Cardiac muscle cell (in vitro differentiated cells and primary cell): Measurements from ENCODE around the gene EHD4. TPM values are rescaled to one million over a fixed set of nuclear protein-coding genes. Genes with fewer than 3 reads are reported as not detected.

Source experiments
- DNase-seq, 2 donors: peaks; one replicate each; pipeline versions ENCODE4 v3.0.0 to v3.0.0-alpha.2; 2010 to 2017; ENCODE audit warnings: low read depth in 1 of 2, low spot score in 1 of 2
- H3K27ac ChIP-seq: fragments of 200-600 bp; sonication (generic); 2 replicates; pipeline ENCODE4 v1.5.1; 2016
- H3K27me3 ChIP-seq: fragments of 200-600 bp; sonication (generic); 2 replicates; pipeline ENCODE4 v1.6.0; 2016; ENCODE audit warnings: control low read depth
- H3K36me3 ChIP-seq: fragments of 200-600 bp; sonication (generic); 2 replicates; pipeline ENCODE4 v1.5.1; 2016; ENCODE audit warnings: control low read depth
- H3K4me1 ChIP-seq: fragments of 200-600 bp; sonication (generic); 2 replicates; pipeline ENCODE4 v1.8.1; 2017; ENCODE audit warnings: low read depth, mild to moderate bottlenecking, mixed run types
- H3K4me3 ChIP-seq: fragments of 200-600 bp; sonication (generic); 2 replicates; pipeline ENCODE4 v1.5.1; 2016; ENCODE audit warnings: mild to moderate bottlenecking
- H3K9me3 ChIP-seq: fragments of 200-600 bp; sonication (generic); 2 replicates; pipeline ENCODE4 v1.5.1; 2017; ENCODE audit warnings: low read depth, mild to moderate bottlenecking, control low read depth
- polyA plus RNA-seq: library from polyadenylated mRNA; unstranded; fragments of >200 nt; fragmentation: Nextera tagmentation; extraction: Ambion mirVana; gene quantifications from 2 replicates; pipeline ENCODE4 v1.2.1, GENCODE V29; 2016
- total RNA-seq: library from RNA; depleted of rRNA; stranded (reverse); fragments of >200 nt; gene quantifications from 2 replicates; pipeline ENCODE4 v1.2.3, GENCODE V29; 2016
- TF ChIP-seq, protein P1 (sequence below): IDR thresholded peaks from 2 replicates; pipeline ENCODE4 v1.5.1; 2012; ENCODE audit warnings: low read depth, mild to moderate bottlenecking, low read length

The EHD4 gene
- total and polyA plus RNA-seq, 2 experiments from 2014 or later, result 47.4 to 56.4 TPM

GRCh38 chr15:41945731-41946130 lies 26.6 kb downstream of the EHD4 start:
- Histone ChIP-seq H3K27me3 (no peaks in the 10 kb centered on the region), H3K4me1 (peaks cover 30% of the 10 kb centered on the region), H3K4me3 (no peak overlapping the region), H3K9me3 (no peaks in the 10 kb centered on the region), H3K36me3 (peaks cover 7% of the 10 kb centered on the region), H3K27ac (peak overlapping the region; percentile 75)
- TF ChIP-seq, protein P1, sequence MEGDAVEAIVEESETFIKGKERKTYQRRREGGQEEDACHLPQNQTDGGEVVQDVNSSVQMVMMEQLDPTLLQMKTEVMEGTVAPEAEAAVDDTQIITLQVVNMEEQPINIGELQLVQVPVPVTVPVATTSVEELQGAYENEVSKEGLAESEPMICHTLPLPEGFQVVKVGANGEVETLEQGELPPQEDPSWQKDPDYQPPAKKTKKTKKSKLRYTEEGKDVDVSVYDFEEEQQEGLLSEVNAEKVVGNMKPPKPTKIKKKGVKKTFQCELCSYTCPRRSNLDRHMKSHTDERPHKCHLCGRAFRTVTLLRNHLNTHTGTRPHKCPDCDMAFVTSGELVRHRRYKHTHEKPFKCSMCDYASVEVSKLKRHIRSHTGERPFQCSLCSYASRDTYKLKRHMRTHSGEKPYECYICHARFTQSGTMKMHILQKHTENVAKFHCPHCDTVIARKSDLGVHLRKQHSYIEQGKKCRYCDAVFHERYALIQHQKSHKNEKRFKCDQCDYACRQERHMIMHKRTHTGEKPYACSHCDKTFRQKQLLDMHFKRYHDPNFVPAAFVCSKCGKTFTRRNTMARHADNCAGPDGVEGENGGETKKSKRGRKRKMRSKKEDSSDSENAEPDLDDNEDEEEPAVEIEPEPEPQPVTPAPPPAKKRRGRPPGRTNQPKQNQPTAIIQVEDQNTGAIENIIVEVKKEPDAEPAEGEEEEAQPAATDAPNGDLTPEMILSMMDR, result no peak
- no peak for DNase-seq

DNA sequence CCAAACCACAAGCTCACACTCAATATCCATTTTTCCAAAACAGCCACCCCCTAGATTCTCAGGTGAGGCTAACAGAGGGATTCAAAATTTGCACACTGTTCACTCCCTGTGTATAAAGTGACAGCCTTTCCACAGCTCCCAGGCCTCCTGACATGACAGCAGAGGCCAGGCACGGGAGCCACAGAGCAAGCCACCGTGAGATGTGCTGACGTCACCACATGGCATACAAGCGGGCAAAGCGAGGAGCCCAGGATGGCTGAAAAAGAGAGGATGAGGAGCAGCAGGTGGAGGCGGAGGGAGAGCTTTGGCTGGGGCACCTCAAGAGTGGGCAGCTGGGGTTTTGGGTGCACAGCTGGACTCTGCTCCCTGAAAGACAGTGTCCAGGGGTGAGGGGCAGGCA lies 27.1 kb downstream of the EHD4 start:
- Histone ChIP-seq H3K4me3 (no peak overlapping the region), H3K27me3 (no peaks in the 10 kb centered on the region), H3K4me1 (peaks cover 27% of the 10 kb centered on the region), H3K36me3 (peaks cover 7% of the 10 kb centered on the region), H3K9me3 (no peaks in the 10 kb centered on the region), H3K27ac (peak overlapping the region; percentile 87)
- no peak for DNase-seq
- TF ChIP-seq, protein P1, result no peak

- Histone ChIP-seq H3K36me3 (peaks cover 7% of the 10 kb centered on the region), H3K4me1 (peaks cover 19% of the 10 kb centered on the region), H3K27me3 (no peaks in the 10 kb centered on the region), H3K4me3 (no peak overlapping the region), H3K9me3 (no peaks in the 10 kb centered on the region), H3K27ac (peak overlapping the region; percentile 87)
- peak; percentile 60 to 95 for DNase-seq
- TF ChIP-seq, protein P1, result no peak
These were observed 27.9 kb downstream of the EHD4 start for GRCh38 chr15:41944313-41944940.

GRCh38 chr15:41943543-41944312 lies 28.6 kb downstream of the EHD4 start:
- Histone ChIP-seq H3K36me3 (peaks cover 7% of the 10 kb centered on the region), H3K4me3 (no peak overlapping the region), H3K27ac (peak overlapping the region; percentile 87), H3K9me3 (no peaks in the 10 kb centered on the region), H3K4me1 (peaks cover 20% of the 10 kb centered on the region), H3K27me3 (no peaks in the 10 kb centered on the region)
- DNase-seq, result no peak
- TF ChIP-seq, protein P1, result no peak

- DNase-seq, result no peak
- peaks cover 28% of the 10 kb centered on the region for H3K4me1 ChIP-seq
- H3K9me3 ChIP-seq, result no peaks in the 10 kb centered on the region
- H3K27me3 ChIP-seq, result no peaks in the 10 kb centered on the region
- no peak overlapping the region for H3K27ac ChIP-seq
- peaks cover 7% of the 10 kb centered on the region for H3K36me3 ChIP-seq
- no peak overlapping the region for H3K4me3 ChIP-seq
- TF ChIP-seq, protein P1, result no peak
These were observed 29.5 kb downstream of the EHD4 start for GRCh38 chr15:41942886-41943285.
